Caco-2 (cell line): ENCODE results near the gene HDAC11. TPM values are rescaled to one million over a fixed set of nuclear protein-coding genes. Genes with fewer than 3 reads are reported as not detected.
"Not testable (repeated sequence)": the region's sequence is repeated elsewhere in the genome, so short reads cannot be mapped to it uniquely, and the experiment has no call there.

Experiments
- BruUV-seq: library from RNA; stranded (reverse); fragments of 400-500 nt; replicated peaks from 2 replicates; lab custom pipeline; 2021; lab: Mats Ljungman, UMichigan
- CTCF ChIA-PET: fragments of 300-600 bp; sonication (Branson Sonifier 250); formaldehyde crosslinking; loops from one replicate; lab custom pipeline; 2022; ENCODE audit warnings: antibody characterized with exemption; lab: Charles Lee
- POLR2A ChIA-PET: fragments of 300-600 bp; sonication (Branson Sonifier 250); formaldehyde crosslinking; loops from one replicate; lab custom pipeline; 2022; ENCODE audit warnings: antibody characterized with exemption; lab: Charles Lee
- DNase-seq, 2 experiments: peaks; one replicate each; pipeline versions ENCODE4 v3.0.0 to v3.0.0-alpha.2; 2020 to 2022
- H3K27me3 ChIP-seq: replicated peaks from 2 replicates; pipeline ENCODE4 v1.6.0; 2011; ENCODE audit warnings: low read length; ENCODE audit not compliant: control insufficient read depth, insufficient read depth
- H3K36me3 ChIP-seq: 2 replicates; pipeline ENCODE4 v1.5.1; 2011; ENCODE audit warnings: low read length; ENCODE audit not compliant: control insufficient read depth, insufficient read depth
- H3K4me1 ChIP-seq: fragments of 250-450 bp; sonication (Bioruptor Pico); 2 replicates; pipeline ENCODE4 v1.5.1; 2020; ENCODE audit warnings: mild to moderate bottlenecking
- H3K4me3 ChIP-seq: 2 replicates; pipeline ENCODE4 v1.5.1; 2011; ENCODE audit warnings: low read depth, mild to moderate bottlenecking, control low read depth, low read length
- H3K9me3 ChIP-seq: fragments of 250-450 bp; sonication (Bioruptor Pico); 2 replicates; pipeline ENCODE4 v1.5.1; 2020; ENCODE audit warnings: mild to moderate bottlenecking, moderate library complexity
- H3K27ac Mint-ChIP-seq: one replicate; pipeline ENCODE4 v1.8.0; 2022; ENCODE audit warnings: mixed read lengths; ENCODE audit not compliant: unreplicated experiment
- H3K27me3 Mint-ChIP-seq: one replicate; pipeline ENCODE4 v1.8.0; 2022; ENCODE audit warnings: mixed read lengths; ENCODE audit not compliant: insufficient read depth, unreplicated experiment
- H3K36me3 Mint-ChIP-seq: one replicate; pipeline ENCODE4 v1.8.0; 2022; ENCODE audit warnings: mild to moderate bottlenecking, mixed read lengths; ENCODE audit not compliant: insufficient read depth, unreplicated experiment
- H3K4me1 Mint-ChIP-seq: one replicate; pipeline ENCODE4 v1.8.0; 2022; ENCODE audit warnings: low read depth, mixed read lengths; ENCODE audit not compliant: unreplicated experiment
- H3K4me3 Mint-ChIP-seq: one replicate; pipeline ENCODE4 v1.8.0; 2022; ENCODE audit warnings: mild to moderate bottlenecking, moderate library complexity, mixed read lengths; ENCODE audit not compliant: unreplicated experiment
- H3K9me3 Mint-ChIP-seq: one replicate; pipeline ENCODE4 v1.8.0; 2022; ENCODE audit warnings: mixed read lengths; ENCODE audit not compliant: unreplicated experiment
- intact Hi-C: fragments of 100-400 bp; cut with micrococcal nuclease; formaldehyde crosslinking; loops from one replicate; pipeline ENCODE4 v1.10.0; 2022; ENCODE audit not compliant: unreplicated experiment
- total RNA-seq: library from RNA; stranded (reverse); gene quantifications from 2 replicates; pipeline ENCODE4 v1.2.3, GENCODE V29; 2022
- TF ChIP-seq, protein P1 (sequence below), 2 experiments: fragments of 200-600 bp in 1 of 2; IDR thresholded peaks; 1 replicate in 1 of 2; 2 replicates in 1 of 2; pipeline versions ENCODE4 v1.5.1 to v1.8.0; 2011 to 2022; ENCODE audit warnings: antibody characterized with exemption in 1 of 2, control low read depth in 1 of 2, inconsistent platforms in 1 of 2, low read depth in 1 of 2, low read length in 1 of 2, mild to moderate bottlenecking in 1 of 2, moderate library complexity in 1 of 2; ENCODE audit not compliant: insufficient read depth in 1 of 2, severe bottlenecking in 1 of 2, unreplicated experiment in 1 of 2

The HDAC11 gene
- total RNA-seq, 1 experiment from 2014 or later, result 10.9 TPM

DNA sequence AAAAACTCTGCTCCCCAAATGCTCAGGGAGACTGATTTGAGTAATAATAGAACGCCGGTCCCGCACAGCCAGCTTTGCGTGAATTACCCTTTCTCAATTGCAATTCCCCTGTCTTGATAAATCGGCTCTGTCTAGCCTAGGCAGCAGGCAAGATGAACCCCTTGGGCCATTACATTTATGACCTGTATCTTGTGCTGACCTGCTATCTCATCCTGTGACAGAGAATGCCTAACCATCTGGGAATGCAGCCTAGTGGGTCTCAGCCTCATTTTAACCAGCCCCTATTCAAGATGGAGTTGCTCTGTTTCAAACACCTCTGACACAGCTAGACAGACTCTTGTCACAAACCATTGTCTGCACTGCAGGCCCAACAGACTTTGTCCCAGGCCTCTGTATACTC, 46.2 kb upstream of the HDAC11 start:
- BruUV-seq, result no TSS peak
- Mint-ChIP-seq H3K27me3 (no peaks in the 10 kb centered on the region), H3K4me3 (no peak overlapping the region), H3K36me3 (no peaks in the 10 kb centered on the region), H3K4me1 (no peaks in the 10 kb centered on the region), H3K27ac (no peak overlapping the region), H3K9me3 (peaks cover 10% of the 10 kb centered on the region)
- H3K4me3 ChIP-seq, result no peak overlapping the region
- TF ChIP-seq, protein P1, sequence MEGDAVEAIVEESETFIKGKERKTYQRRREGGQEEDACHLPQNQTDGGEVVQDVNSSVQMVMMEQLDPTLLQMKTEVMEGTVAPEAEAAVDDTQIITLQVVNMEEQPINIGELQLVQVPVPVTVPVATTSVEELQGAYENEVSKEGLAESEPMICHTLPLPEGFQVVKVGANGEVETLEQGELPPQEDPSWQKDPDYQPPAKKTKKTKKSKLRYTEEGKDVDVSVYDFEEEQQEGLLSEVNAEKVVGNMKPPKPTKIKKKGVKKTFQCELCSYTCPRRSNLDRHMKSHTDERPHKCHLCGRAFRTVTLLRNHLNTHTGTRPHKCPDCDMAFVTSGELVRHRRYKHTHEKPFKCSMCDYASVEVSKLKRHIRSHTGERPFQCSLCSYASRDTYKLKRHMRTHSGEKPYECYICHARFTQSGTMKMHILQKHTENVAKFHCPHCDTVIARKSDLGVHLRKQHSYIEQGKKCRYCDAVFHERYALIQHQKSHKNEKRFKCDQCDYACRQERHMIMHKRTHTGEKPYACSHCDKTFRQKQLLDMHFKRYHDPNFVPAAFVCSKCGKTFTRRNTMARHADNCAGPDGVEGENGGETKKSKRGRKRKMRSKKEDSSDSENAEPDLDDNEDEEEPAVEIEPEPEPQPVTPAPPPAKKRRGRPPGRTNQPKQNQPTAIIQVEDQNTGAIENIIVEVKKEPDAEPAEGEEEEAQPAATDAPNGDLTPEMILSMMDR (IDR thresholded peaks at IDR 0.05; ENCODE audit: insufficient read depth in 1 of 2, low read depth in 1 of 2, low read length in 1 of 2, severe bottlenecking in 1 of 2, unreplicated experiment in 1 of 2), result no peak
- no peaks in the 10 kb centered on the region for H3K27me3 ChIP-seq
- intact Hi-C loops, result no loop called here
- ChIA-PET POLR2A (no interaction called here), CTCF (no interaction called here)
- no peaks in the 10 kb centered on the region for H3K4me1 ChIP-seq
- DNase-seq, result no peak
- H3K9me3 ChIP-seq, result no peaks in the 10 kb centered on the region
- no peaks in the 10 kb centered on the region for H3K36me3 ChIP-seq

DNA sequence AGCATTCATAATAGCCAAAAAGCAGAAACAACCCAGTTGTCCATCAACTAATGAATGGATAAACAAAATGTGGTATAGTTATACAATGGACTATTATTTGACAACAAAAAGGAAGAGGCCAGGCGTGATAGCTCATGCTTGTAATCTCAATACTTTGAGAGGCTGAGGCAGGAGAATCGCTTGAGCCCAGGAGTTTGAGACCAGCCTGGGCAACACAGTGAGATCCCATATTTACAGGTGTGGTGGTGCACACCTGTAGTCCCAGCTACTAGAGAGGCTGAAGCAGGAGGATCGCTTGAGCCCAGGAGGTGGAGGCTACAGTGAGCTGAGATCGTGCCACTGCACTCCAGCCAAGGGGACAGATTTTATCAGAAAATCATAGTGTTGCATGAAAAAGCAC, 43.9 kb upstream of the HDAC11 start:
- CTCF ChIA-PET, POLR2A ChIA-PET, H3K4me1 Mint-ChIP-seq: not testable (repeated sequence)

DNA sequence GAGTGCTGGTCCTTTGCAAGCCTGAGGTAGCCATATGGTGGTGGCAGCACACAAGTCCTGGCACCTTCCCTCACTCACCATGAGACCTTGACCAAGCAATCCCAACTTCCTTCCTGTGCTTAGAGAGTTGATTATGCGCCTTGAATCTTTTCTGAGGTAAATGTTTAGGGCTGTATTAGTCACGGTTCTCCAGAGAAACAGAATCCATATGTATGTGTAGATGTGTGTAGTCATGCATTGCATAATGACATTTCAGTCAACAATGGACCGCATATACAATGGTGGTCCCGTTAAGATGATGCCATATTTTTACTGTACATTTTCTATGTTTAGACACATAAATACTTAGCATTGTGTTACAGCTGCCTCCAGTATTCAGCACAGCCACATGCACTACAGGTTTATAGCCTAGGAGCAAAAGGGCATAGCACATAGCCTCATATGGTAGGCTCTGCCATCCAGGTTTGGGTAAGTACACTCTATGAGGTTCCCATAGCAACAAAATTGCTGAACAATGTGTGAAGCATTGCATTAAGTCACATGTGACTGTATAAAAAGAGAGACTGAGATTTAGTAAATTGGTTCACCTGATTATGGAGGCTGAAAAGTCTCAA, 39.8 kb upstream of the HDAC11 start:
- DNase-seq, result no peak
- H3K27me3 Mint-ChIP-seq, result no peaks in the 10 kb centered on the region
- no peaks in the 10 kb centered on the region for H3K36me3 Mint-ChIP-seq
- TF ChIP-seq, protein P1 (IDR thresholded peaks at IDR 0.05; ENCODE audit: insufficient read depth in 1 of 2, low read depth in 1 of 2, low read length in 1 of 2, severe bottlenecking in 1 of 2, unreplicated experiment in 1 of 2), result no peak
- H3K9me3 Mint-ChIP-seq, result no peaks in the 10 kb centered on the region
- H3K4me3 ChIP-seq, result no peak overlapping the region
- H3K27me3 ChIP-seq, result no peaks in the 10 kb centered on the region
- H3K4me1 Mint-ChIP-seq, result no peaks in the 10 kb centered on the region
- H3K4me3 Mint-ChIP-seq, result no peak overlapping the region
- no peak overlapping the region for H3K27ac Mint-ChIP-seq
- no peaks in the 10 kb centered on the region for H3K36me3 ChIP-seq
- intact Hi-C loops, result no loop called here
- ChIA-PET CTCF (no interaction called here), POLR2A (no interaction called here)
- H3K4me1 ChIP-seq, result no peaks in the 10 kb centered on the region
- no TSS peak for BruUV-seq
- no peaks in the 10 kb centered on the region for H3K9me3 ChIP-seq

More for the DNA sequence above, 43.9 kb upstream of the HDAC11 start:
- H3K36me3 Mint-ChIP-seq, H3K27me3 Mint-ChIP-seq, DNase-seq, intact Hi-C loops, H3K4me3 ChIP-seq, H3K9me3 ChIP-seq, H3K36me3 ChIP-seq, H3K27me3 ChIP-seq, H3K27ac Mint-ChIP-seq, H3K4me1 ChIP-seq, H3K4me3 Mint-ChIP-seq, BruUV-seq, H3K9me3 Mint-ChIP-seq: not testable (repeated sequence)

DNA sequence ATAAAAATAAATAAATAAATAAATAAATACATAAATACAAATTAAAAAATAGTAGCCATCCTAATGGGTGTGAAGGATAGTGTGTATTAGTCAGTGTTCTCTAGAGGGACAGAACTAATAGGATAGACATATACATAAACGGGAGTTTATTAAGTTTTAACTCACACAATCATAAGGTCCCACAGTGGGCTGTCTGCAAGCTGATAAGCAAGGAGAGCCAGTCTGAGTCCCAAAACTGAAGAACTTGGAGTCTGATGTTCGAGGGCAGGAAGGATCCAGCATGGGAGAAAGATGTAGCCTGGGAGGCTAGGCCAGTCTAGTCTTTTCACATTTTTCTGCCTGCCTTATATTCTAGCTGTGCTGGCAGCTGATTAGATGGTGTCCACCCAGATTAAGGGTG, 37.2 kb upstream of the HDAC11 start:
- H3K36me3 Mint-ChIP-seq, H3K36me3 ChIP-seq, H3K27me3 ChIP-seq, H3K27ac Mint-ChIP-seq, H3K4me1 ChIP-seq, H3K4me3 ChIP-seq, H3K4me3 Mint-ChIP-seq, POLR2A ChIA-PET, H3K9me3 Mint-ChIP-seq, intact Hi-C loops, H3K9me3 ChIP-seq, H3K4me1 Mint-ChIP-seq, CTCF ChIA-PET, BruUV-seq, DNase-seq, H3K27me3 Mint-ChIP-seq: not testable (repeated sequence)
